Mucosa of descending colon (tissue), 3 donors: Measurements from ENCODE around the gene KRABD2.
A peak's percentile ranks its signal among the peaks of the same experiment; 100 is the strongest.
"Not testable (repeated sequence)": the region's sequence is repeated elsewhere in the genome, so short reads cannot be mapped to it uniquely, and the experiment has no call there.

ENCODE experiments used
- ATAC-seq: fragments of 200-7000 bp; cut with Tn5 transposase; one replicate; pipeline ENCODE4 v1.9.1; 2020; ENCODE audit warnings: mild to moderate bottlenecking, moderate library complexity
- DNase-seq, 3 donors: peaks; one replicate each; pipeline ENCODE4 v3.0.0-alpha.2; 2020
- H3K36me3 ChIP-seq: fragments of 200-600 bp; one replicate; pipeline ENCODE4 v1.8.0; 2021; ENCODE audit warnings: low read depth, mild to moderate bottlenecking
- H3K4me1 ChIP-seq: fragments of 200-600 bp; one replicate; pipeline ENCODE4 v1.8.0; 2021; ENCODE audit warnings: low read depth, mild to moderate bottlenecking
- H3K4me3 ChIP-seq: fragments of 200-600 bp; one replicate; pipeline ENCODE4 v1.8.0; 2021; ENCODE audit warnings: mild to moderate bottlenecking
- H3K9me3 ChIP-seq: fragments of 200-600 bp; one replicate; pipeline ENCODE4 v1.8.0; 2021; ENCODE audit warnings: mild to moderate bottlenecking
- intact Hi-C, 2 donors: fragments of 100-400 bp; cut with DNase I in 1 of 2; cut with micrococcal nuclease in 1 of 2; formaldehyde crosslinking; loops; one replicate each; pipeline versions ENCODE4 v1.11.0 to v1.11.1; 2022; cut with DNase I, micrococcal nuclease
- TF ChIP-seq, protein P1 (sequence below): fragments of 200-600 bp; IDR thresholded peaks from one replicate; pipeline ENCODE4 v1.8.0; 2022; ENCODE audit warnings: antibody characterized with exemption, mild to moderate bottlenecking
- donor health status: DM: no; HTN: no; CAD: no; lungs with moderate emphysema.
- donor health status: DM: no; HTN: no; CAD: no.
- donor health status: DM: no; HTN: yes; CAD: no.

Gene KRABD2

GRCh38 chr17:8401107-8401506 is 24.6 kb upstream of the KRABD2 start:
- intact Hi-C loops, result no loop called here
- no peak for DNase-seq

GRCh38 chr17:8398980-8399379 is 22.5 kb upstream of the KRABD2 start:
- Histone ChIP-seq H3K4me1 (peaks cover 2% of the 10 kb centered on the region), H3K9me3 (no peaks in the 10 kb centered on the region), H3K36me3 (no peaks in the 10 kb centered on the region), H3K4me3 (no peak overlapping the region)
- intact Hi-C loops, result no loop called here
- ATAC-seq (no peak), DNase-seq (no peak)
- TF ChIP-seq, protein P1, sequence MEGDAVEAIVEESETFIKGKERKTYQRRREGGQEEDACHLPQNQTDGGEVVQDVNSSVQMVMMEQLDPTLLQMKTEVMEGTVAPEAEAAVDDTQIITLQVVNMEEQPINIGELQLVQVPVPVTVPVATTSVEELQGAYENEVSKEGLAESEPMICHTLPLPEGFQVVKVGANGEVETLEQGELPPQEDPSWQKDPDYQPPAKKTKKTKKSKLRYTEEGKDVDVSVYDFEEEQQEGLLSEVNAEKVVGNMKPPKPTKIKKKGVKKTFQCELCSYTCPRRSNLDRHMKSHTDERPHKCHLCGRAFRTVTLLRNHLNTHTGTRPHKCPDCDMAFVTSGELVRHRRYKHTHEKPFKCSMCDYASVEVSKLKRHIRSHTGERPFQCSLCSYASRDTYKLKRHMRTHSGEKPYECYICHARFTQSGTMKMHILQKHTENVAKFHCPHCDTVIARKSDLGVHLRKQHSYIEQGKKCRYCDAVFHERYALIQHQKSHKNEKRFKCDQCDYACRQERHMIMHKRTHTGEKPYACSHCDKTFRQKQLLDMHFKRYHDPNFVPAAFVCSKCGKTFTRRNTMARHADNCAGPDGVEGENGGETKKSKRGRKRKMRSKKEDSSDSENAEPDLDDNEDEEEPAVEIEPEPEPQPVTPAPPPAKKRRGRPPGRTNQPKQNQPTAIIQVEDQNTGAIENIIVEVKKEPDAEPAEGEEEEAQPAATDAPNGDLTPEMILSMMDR, result no peak

More at GRCh38 chr17:8401107-8401506, 24.6 kb upstream of the KRABD2 start:
- TF ChIP-seq, protein P1, result no peak
- Histone ChIP-seq H3K9me3 (no peaks in the 10 kb centered on the region), H3K4me1 (no peaks in the 10 kb centered on the region), H3K4me3 (no peak overlapping the region), H3K36me3 (no peaks in the 10 kb centered on the region)
- no peak for ATAC-seq

DNA sequence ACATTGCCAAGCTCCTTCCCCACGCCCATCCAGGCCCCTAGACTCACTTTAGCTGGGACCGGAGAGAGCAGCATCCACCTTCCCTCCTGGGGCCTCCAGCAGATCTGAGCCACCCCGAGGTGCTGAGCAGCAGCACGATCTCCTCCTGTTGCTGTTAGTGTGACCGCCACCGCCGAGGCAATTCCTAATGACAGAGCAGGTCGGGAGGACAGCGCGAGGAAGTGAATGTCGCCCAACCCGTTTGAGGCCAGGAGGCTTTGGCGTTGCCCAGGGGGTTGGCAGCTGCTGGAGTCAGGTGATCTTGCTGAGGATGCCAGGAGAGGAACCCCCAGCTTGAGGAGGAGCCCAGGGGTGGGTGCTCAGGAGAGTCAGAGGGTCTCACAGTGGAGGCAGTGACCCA is 21.1 kb upstream of the KRABD2 start, which contains the start of gene RNF222:
Gene RNF222 (minus strand): TSS at position 192 of the 400 bp plus-strand sequence. CDS start 4,366 bp downstream, outside the sequence.
- intact Hi-C loops, result no loop called here
- Histone ChIP-seq H3K4me1 (peaks cover 4% of the 10 kb centered on the region), H3K4me3 (no peak within 1 kb of the TSS), H3K36me3 (no peaks in the 10 kb centered on the region), H3K9me3 (no peaks in the 10 kb centered on the region)
- ATAC-seq (no peak), DNase-seq (no peak)
- TF ChIP-seq, protein P1, result no peak

DNA sequence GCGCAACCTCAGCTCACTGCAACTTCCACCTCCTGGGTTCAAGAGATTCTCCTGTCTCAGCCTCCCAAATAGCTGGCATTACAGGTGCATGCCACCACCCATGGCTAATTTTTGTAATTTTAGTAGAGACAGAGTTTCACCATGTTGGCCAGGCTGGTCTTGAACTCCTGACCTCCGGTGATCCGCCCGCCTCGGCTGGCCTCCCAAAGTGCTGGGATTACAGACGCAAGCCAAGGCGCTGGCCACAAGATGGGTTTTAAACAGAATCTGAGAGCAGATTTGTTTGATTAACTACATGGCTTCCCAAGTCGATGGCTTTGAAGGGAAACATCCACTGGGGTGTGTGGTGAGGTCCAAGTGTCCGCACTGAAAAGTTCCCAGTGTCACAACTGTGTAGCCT is 18.0 kb upstream of the KRABD2 start:
- H3K36me3 ChIP-seq, intact Hi-C loops, ATAC-seq: not testable (repeated sequence)

GRCh38 chr17:8393470-8394231 is 17.1 kb upstream of the KRABD2 start:
- TF ChIP-seq, protein P1, result no peak
- Histone ChIP-seq H3K4me1 (peaks cover 4% of the 10 kb centered on the region), H3K36me3 (no peaks in the 10 kb centered on the region), H3K9me3 (no peaks in the 10 kb centered on the region), H3K4me3 (no peak overlapping the region)
- DNase-seq (peak in 1 of 3 donors; percentile 56), ATAC-seq (peak; percentile 95)
- intact Hi-C loops, result no loop called here

More for the DNA sequence above, 18.0 kb upstream of the KRABD2 start:
- H3K9me3 ChIP-seq, H3K4me3 ChIP-seq, H3K4me1 ChIP-seq, DNase-seq: not testable (repeated sequence)

- ATAC-seq (no peak), DNase-seq (no peak)
- H3K4me1 ChIP-seq, result peaks cover 4% of the 10 kb centered on the region
- no peaks in the 10 kb centered on the region for H3K9me3 ChIP-seq
- intact Hi-C loops, result no loop called here
- H3K4me3 ChIP-seq, result no peak overlapping the region
- TF ChIP-seq, protein P1, result no peak
- no peaks in the 10 kb centered on the region for H3K36me3 ChIP-seq
Measured at GRCh38 chr17:8392674-8393469, 16.4 kb upstream of the KRABD2 start.
